NCI-H748 (cell line): Measurements from ENCODE around the gene SPIB.

Experiments
- DNase-seq: peaks from one replicate; lab custom pipeline; 2025; ENCODE audit not compliant: unreplicated experiment; lab: John Stamatoyannopoulos, UW

Gene SPIB

DNA sequence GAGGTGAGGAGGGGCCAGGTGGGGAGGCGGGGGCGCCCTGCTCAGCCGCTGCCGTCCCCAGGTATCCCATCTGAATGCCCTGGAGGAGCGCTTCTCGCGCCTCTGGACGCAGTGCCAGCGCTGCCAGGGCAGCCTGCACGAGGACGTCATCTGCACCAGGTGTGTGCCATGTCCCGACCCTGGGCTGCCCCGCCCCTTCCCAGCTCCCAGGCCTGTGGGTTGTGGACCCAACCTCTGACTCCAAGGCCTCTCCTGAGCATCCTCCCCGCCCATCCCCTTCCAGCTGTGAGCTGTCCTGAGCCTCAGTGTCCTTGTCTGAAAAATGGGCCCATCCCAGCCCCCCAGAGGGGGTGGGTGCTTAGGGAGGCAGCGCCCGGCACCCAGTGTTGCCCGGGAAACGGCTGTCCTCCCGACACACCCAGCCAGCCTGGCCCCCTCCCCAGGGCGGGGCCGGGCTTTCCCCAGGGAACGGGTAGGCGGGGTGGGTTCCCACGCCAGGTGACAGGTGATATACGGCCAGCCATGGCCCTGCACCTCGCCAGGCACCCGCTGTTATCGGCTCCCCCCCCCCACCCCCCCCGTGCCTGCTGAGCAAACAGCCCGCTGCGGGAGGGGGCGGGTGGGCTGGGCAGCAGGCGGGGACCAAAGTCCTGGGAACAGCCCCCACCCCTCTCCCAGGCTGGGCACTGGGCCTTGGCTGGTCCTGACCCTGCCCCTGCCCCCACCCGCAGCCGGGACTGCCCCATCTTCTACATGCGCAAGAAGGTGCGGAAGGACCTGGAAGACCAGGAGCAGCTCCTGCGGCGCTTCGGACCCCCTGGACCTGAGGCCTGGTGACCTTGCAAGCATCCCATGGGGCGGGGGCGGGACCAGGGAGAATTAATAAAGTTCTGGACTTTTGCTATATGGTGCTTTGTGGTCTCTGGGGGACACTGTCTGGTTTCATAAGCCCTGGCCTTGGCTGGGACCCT, 1.3 kb upstream of the SPIB start:
- peak; percentile 64 for DNase-seq

- no peak for DNase-seq
Observed at GRCh38 chr19:50419022-50419579, 363 bp downstream of the SPIB start.

DNA sequence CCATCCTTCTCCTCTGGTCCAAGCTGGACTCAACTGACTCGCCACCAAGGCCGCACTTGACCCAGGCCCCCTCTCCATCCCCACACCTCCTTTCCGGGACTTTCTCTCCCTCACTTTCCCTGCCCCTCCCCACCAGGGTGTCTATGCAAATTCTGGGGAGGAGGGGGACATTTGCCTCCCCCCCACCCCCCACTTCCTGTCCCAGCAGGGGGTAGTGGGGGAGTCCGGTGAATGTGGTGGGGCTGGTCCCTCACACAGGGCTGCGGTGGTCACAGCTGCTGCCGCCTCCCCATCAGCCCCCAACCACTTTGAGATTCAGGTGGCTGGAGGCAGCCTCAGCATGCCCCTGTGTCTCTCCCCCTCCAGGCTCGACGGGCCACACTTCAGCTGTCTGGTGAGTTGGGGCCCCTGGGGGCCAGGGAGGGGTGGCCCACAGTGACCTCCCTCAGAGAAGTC, 870 bp downstream of the SPIB start:
- no peak for DNase-seq

GRCh38 chr19:50420127-50420526, 1.4 kb downstream of the SPIB start:
- no peak for DNase-seq

DNA sequence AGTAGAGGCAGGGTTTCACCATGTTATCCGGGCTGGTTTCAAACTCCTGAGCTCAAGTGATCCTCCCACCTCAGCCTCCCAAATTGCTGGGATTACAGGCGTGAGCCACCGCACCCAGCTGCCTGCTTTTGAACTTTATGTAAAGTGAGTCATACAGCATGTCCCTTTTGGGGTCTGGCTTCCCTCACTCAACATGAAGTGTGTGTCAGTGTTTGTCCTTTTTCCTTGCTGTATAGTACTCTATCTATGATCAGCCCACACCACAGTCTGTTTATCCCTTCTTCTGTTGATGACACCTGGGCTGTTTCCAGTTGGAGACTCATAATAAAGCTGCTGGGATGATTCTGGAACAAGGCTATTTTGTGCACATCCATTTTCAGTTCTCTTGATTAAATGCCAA, 2.1 kb downstream of the SPIB start:
- no peak for DNase-seq

DNA sequence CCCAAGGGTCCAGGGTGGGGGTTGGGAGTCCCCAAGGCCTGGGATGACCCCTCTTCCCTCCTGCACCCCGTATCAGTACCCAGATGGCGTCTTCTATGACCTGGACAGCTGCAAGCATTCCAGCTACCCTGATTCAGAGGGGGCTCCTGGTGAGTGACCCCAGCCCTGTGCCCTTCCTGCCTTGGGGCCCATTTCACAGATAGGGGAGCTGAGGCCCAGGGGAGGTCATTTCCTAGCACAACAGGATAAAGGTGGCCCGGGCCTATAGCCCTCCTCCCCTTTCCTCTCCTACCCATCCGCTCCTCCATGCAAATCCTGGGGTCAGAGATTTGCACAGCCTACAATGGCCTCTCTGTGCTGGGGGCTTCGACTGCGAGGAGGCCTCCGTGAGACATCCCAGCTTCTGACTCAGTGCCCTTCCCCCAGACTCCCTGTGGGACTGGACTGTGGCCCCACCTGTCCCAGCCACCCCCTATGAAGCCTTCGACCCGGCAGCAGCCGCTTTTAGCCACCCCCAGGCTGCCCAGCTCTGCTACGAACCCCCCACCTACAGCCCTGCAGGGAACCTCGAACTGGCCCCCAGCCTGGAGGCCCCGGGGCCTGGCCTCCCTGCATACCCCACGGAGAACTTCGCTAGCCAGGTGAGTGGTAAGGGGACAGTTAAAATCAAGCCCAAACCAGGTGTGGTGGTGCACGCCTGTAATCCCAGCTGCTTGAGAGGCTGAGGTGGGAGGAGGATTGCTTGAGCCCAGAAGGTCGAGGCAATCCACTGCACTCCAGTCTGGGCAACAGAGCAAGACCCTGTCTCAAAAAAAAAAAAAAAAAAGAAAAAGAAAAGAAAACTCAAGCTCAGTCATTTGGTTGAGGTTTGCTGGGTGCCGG, 3.9 kb downstream of the SPIB start:
- no peak for DNase-seq

DNA sequence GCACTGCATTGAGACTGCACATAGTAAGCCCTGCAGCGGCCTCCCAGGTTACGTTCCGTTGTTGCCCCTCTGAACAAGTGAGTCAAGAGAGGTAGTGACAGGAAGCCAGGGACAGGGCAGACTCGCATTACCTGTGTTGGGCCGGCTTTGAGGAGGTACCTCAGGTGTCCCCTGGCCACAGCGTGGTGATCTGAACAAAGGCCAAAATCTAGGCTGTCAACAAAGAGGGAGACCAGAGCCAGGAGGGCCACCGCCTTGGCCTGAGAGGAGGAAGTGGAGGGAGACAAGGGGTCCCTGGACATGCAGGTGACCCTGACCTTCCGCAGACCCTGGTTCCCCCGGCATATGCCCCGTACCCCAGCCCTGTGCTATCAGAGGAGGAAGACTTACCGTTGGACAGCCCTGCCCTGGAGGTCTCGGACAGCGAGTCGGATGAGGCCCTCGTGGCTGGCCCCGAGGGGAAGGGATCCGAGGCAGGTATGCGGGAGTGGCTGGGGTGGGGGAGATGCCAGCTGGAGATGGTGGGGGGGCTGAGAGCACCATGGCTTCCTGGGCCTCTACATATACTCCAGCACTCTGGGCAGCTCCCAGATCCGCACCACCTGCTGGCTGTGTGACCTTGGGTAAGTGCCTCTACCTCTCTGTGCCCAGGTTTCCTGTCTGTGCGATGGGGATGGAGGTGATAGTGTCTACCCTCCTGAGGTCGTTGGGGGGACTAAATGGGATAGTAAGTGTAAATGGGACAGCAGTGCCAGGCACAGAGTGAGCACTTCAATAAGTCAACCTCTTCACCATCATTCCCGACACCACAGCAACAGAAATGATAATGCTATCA, 4.8 kb downstream of the SPIB start:
- no peak for DNase-seq

GRCh38 chr19:50425581-50425980, 6.8 kb downstream of the SPIB start:
- no peak for DNase-seq

DNA sequence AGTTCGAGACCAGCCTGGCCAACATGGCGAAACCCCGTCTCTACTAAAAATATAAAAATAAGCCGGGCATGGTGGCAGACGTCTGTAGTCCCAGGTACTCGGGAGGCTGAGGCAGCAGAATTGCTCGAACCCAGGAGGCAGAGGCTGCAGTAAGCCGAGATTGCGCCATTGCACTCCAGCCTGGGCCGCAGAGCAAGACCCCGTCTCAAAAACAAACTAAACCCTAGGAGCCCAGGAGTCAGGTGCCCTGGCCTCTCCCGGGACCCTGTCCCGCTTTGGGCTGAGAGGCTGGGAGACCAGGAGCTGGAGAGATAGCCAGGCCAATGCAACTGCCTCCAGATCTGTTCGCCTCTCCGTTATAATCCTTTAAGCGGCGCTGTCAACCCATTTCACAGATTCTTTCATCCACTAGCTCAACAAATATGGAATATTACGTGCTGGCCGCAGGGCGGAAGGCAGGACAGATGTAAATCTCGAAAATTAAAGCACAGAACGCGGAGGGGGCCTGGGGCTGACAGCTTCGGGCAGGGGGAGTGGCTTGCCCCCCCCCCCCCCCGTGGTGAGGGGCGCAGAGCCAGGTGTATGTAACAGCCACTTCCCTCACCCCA, 8.7 kb downstream of the SPIB start:
- DNase-seq: no peak

DNA sequence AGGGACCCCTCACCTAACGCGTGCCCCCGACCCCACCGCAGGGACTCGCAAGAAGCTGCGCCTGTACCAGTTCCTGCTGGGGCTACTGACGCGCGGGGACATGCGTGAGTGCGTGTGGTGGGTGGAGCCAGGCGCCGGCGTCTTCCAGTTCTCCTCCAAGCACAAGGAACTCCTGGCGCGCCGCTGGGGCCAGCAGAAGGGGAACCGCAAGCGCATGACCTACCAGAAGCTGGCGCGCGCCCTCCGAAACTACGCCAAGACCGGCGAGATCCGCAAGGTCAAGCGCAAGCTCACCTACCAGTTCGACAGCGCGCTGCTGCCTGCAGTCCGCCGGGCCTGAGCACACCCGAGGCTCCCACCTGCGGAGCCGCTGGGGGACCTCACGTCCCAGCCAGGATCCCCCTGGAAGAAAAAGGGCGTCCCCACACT, 9.3 kb downstream of the SPIB start:
- no peak for DNase-seq

DNA sequence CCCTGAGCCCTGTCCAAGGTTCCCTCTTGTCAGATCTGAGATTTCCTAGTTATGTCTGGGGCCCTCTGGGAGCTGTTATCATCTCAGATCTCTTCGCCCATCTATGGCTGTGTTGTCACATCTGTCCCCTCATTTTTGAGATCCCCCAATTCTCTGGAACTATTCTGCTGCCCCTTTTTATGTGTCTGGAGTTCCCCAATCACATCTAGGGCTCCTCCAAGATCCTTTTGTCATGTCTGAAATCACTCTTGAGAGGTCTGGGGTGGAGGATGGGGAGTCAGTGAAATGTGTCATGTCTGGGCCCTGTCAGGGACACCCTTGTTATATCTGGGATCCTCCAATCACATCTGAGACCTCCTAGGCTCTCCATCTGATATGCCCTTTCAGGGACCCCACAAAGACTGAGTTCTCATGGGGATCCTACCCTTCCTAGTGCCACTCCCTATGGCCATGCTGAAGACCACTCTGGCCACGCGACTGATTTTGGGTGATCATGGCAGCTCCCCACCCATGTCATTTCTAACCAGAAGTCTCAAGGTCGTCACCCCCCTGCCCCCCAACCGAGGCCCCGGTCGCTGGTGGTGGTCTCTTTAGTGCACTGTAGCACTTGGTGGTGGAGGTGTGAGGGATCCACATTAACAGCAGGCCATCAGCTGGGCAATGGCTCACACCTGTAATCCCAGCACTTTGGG, 10.2 kb downstream of the SPIB start:
- DNase-seq: no peak

GRCh38 chr19:50430888-50431342, 12.2 kb downstream of the SPIB start:
- peak; percentile 37 for DNase-seq

DNA sequence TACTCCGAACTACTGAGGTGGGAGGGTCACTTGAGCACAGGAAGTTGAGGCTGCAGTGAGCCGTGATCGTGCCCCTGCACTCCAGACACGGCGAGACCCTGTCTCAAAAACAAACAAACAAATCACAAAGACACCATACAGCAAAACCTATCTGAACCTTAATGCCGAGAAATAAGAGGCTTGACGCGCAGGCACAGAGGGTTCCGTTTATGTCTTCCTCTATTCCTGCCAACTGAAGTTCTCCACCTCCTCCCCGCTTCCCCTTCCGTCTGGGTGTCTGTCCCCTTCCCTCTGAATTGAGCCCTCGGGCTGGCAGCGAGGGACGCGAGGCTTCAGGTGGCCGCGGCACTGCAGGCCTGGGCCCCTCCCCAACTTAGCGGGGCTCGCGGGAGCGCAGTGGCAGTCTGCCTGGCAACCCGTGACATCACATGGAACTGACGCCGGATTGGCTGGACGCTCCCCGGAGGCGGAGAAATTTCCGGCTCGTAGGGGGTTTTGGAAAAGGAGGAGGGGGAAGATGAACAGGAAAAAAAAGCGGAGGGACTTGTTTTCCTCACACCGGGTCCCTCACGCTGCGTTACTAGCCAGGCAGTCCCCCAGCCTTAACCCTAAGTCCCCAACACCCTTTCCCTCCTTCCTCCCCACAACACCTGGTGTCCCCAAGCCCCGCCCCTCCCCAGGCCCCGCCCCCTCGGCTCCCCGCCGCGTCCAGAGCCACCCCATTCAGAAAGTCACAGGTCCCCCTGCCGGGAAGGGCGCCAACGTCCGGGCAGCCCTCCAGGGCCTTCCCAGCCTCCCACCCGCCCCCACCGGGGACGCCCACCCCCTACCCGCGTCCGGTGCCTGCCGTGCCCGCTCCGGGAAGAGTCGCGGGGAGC, 12.8 kb downstream of the SPIB start:
- peak; percentile 90 for DNase-seq

DNA sequence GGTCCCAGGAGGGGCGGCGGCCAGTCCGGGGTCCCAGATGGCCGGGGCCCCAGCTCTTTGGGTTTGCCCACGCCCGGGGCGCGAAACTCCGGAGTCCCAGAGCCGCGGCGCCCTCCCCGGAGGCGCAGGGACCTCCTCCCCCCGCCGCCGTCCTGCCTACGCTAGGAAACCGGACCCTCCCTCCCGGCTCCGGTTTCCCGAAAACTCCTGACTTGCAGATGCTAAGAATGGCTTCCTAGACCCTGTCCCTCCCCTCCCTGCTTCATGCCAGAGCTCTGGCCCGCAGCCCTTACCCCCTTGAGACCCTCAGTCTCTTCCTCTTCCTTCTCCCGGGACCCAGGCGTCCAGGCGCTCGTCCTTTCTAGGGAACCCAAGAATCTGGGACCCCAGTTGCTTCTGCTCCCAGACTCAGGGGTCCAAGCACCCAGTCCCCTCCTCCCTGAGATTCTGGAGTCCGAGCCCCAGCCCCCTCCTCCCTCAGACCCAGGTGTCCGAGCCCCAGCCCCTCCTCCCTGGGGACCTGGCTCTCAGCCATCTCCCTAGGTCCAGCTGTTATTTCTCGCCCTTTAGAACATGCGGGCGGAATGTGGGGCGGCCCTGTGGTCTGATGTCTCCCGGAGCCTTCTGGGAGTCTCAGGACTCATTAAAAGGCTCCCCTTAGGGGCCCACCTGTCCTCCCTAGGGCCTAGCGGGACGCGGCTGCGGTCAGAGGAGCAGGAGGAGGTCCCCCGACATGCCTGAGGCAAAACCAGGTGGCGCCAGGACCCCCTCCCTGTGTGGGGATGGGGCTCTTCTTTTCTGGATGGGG, 13.7 kb downstream of the SPIB start, which contains the start of gene MYBPC2:
Gene MYBPC2, plus strand, starts transcription at position 672 of the 808 bp plus-strand sequence. Its CDS starts 62 bp downstream, at position 734.
- peak; percentile 65 for DNase-seq

DNA sequence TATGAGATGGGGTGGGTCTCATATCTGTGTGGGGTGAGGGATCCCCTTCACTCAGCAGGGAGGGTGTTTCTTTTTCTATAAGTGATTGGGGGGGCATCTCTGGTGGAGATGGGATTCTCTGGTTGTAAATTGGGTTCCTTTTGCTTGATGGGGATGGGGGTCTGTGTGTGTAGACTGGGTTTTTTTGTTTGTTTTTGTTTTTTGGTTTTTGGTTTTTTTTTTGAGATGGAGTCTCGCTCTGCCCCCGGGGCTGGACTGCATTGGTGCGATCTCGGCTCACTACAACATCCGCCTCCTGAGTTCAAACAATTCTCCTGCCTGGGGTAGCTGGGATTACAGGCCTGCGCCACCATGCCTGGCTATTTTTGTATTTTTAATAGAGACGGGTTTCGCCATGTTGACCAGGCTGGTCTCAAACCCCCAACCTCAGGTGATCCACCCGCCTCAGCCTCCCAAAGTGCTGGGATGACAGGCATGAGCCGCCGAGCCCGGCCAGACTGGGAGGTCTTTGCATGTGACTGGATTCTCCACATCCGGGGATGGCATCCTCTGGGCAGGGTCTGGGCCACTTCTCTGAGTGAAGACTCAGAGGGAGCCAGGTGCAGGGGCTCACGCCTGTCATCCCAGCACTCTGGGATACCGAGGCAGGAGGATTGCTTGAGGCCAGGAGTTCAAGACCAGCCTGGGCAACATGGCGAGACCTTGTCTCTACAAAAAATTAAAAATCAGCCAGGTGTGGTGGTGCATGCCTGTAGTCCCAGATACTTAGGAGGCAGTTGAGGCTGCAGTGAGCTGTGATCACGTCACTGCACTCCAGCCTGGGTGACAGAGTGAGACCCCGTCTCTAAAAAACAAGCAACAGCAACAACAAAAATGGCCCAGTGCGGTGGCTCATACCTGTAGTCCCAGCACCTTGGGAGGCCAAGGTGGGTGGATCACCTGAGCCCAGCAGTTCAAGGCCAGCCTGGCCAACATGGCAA, 14.8 kb downstream of the SPIB start:
- no peak for DNase-seq

DNA sequence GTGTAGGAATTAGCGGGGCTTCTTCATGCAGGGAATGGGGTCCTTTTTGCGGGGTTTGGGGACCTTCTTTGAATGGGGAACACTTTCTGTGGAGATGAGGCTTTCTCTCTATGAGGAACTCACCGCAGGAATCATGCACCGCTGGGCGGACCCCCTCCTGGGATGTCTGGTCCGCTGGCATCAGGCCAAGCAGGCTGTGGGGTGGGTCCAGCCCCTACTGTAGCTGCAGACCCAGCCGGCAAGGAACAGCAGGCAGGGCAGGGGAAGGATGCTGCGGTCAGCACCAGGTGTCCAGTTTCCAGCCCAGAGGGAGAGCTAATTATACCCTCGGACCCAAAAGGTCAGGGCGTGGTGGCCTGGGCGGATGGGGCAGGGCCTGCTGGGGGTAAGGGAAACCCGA, 15.8 kb downstream of the SPIB start:
- peak; percentile 60 for DNase-seq
